Measurements from ENCODE around the gene CSTF1.
"Not testable (repeated sequence)": the region's sequence is repeated elsewhere in the genome, so short reads cannot be mapped to it uniquely, and the experiment has no call there.

CSTF1 gene

GRCh38 chr20:56406910-56407309, 14.5 kb downstream of the CSTF1 start:
- H3K27ac ChIP-seq = no peak overlapping the region
- no peak overlapping the region for H3K9ac ChIP-seq
- H3K79me2 ChIP-seq = no peaks in the 10 kb centered on the region
- no peaks in the 10 kb centered on the region for H3K9me3 ChIP-seq (ENCODE audit: control insufficient read depth, low read length)
- no peak overlapping the region for H3K4me3 ChIP-seq (ENCODE audit: low read depth, low read length)
- H2AFZ ChIP-seq = no peak overlapping the region
- no peaks in the 10 kb centered on the region for H3K4me1 ChIP-seq
- H3K27me3 ChIP-seq (ENCODE audit: control insufficient read depth, insufficient read depth, low read length) = no peaks in the 10 kb centered on the region
- no peak for TF ChIP-seq CTCF (IDR thresholded peaks at IDR 0.05)
- H3K4me2 ChIP-seq (ENCODE audit: low read length) = no peak overlapping the region
- no peaks in the 10 kb centered on the region for H3K36me3 ChIP-seq (ENCODE audit: control insufficient read depth, insufficient read depth, low read length)

- Histone ChIP-seq H3K4me1 (no peaks in the 10 kb centered on the region), H3K36me3 (ENCODE audit: control insufficient read depth, insufficient read depth, low read length) (no peaks in the 10 kb centered on the region), H3K4me3 (ENCODE audit: low read depth, low read length) (no peak overlapping the region), H3K4me2 (ENCODE audit: low read length) (no peak overlapping the region), H2AFZ (no peak overlapping the region), H3K27me3 (ENCODE audit: control insufficient read depth, insufficient read depth, low read length) (no peaks in the 10 kb centered on the region), H3K27ac (no peak overlapping the region), H3K79me2 (no peaks in the 10 kb centered on the region), H3K9ac (no peak overlapping the region), H3K9me3 (ENCODE audit: control insufficient read depth, low read length) (no peaks in the 10 kb centered on the region)
- no peak for TF ChIP-seq CTCF (IDR thresholded peaks at IDR 0.05)
Measured at GRCh38 chr20:56409521-56409920, 17.1 kb downstream of the CSTF1 start.

- Histone ChIP-seq H3K9ac (no peak overlapping the region), H3K4me1 (no peaks in the 10 kb centered on the region), H3K4me3 (ENCODE audit: low read depth, low read length) (no peak overlapping the region), H2AFZ (no peak overlapping the region), H3K27me3 (ENCODE audit: control insufficient read depth, insufficient read depth, low read length) (no peaks in the 10 kb centered on the region), H3K27ac (no peak overlapping the region), H3K4me2 (ENCODE audit: low read length) (no peak overlapping the region), H3K36me3 (ENCODE audit: control insufficient read depth, insufficient read depth, low read length) (no peaks in the 10 kb centered on the region), H3K9me3 (ENCODE audit: control insufficient read depth, low read length) (no peaks in the 10 kb centered on the region), H3K79me2 (no peaks in the 10 kb centered on the region)
- no peak for TF ChIP-seq CTCF (IDR thresholded peaks at IDR 0.05)
Measured at GRCh38 chr20:56409956-56410355, 17.5 kb downstream of the CSTF1 start.

- H3K79me2 ChIP-seq; H3K4me1 ChIP-seq; H3K9ac ChIP-seq; H3K4me3 ChIP-seq (ENCODE audit: low read depth, low read length); H3K9me3 ChIP-seq (ENCODE audit: control insufficient read depth, low read length); H3K27ac ChIP-seq; H3K27me3 ChIP-seq (ENCODE audit: control insufficient read depth, insufficient read depth, low read length); H3K36me3 ChIP-seq (ENCODE audit: control insufficient read depth, insufficient read depth, low read length); H3K4me2 ChIP-seq (ENCODE audit: low read length); H2AFZ ChIP-seq: not testable (repeated sequence)
Measured at GRCh38 chr20:56411287-56411686, 18.8 kb downstream of the CSTF1 start.

GRCh38 chr20:56411759-56412472, 19.5 kb downstream of the CSTF1 start, which contains the start of gene CASS4:
CASS4 (plus strand) TSS chr20:56412260; CDS start chr20:56412459, 199 bp downstream.
- no peak within 1 kb of the TSS for H3K27ac ChIP-seq
- no peaks in the 10 kb centered on the region for H3K36me3 ChIP-seq (ENCODE audit: control insufficient read depth, insufficient read depth, low read length)
- no peaks in the 10 kb centered on the region for H3K9me3 ChIP-seq (ENCODE audit: control insufficient read depth, low read length)
- no peaks in the 10 kb centered on the region for H3K27me3 ChIP-seq (ENCODE audit: control insufficient read depth, insufficient read depth, low read length)
- H3K4me1 ChIP-seq = no peaks in the 10 kb centered on the region
- H3K4me3 ChIP-seq (ENCODE audit: low read depth, low read length) = no peak within 1 kb of the TSS
- H3K79me2 ChIP-seq = no peaks in the 10 kb centered on the region
- no peak within 1 kb of the TSS for H3K9ac ChIP-seq
- no peak within 1 kb of the TSS for H3K4me2 ChIP-seq (ENCODE audit: low read length)
- no peak within 1 kb of the TSS for H2AFZ ChIP-seq
- TF ChIP-seq CTCF (IDR thresholded peaks at IDR 0.05) = no peak

All from parathyroid adenoma (tissue), 2 donors.